Mesothelial cell of epicardium (in vitro differentiated cells): ENCODE data around the gene PLOD2. TPM values are rescaled to one million over a fixed set of nuclear protein-coding genes. Genes with fewer than 3 reads are reported as not detected.

Experiments used
- DNase-seq, 2 experiments: peaks; one replicate each; pipeline ENCODE4 v3.0.0; 2021; ENCODE audit warnings: low spot score in 2 of 2; ENCODE audit not compliant: unreplicated experiment in 2 of 2
- H3K27ac Mint-ChIP-seq: 2 replicates; pipeline ENCODE4 v1.8.0; 2021; ENCODE audit warnings: mixed read lengths
- H3K27me3 Mint-ChIP-seq: 2 replicates; pipeline ENCODE4 v1.8.0; 2021; ENCODE audit warnings: low read depth, mixed read lengths
- H3K36me3 Mint-ChIP-seq: 2 replicates; pipeline ENCODE4 v1.8.0; 2021; ENCODE audit warnings: mixed read lengths
- H3K4me1 Mint-ChIP-seq: 2 replicates; pipeline ENCODE4 v1.8.0; 2021; ENCODE audit warnings: mixed read lengths
- H3K4me3 Mint-ChIP-seq: 2 replicates; pipeline ENCODE4 v1.8.0; 2021; ENCODE audit warnings: mild to moderate bottlenecking, moderate library complexity, mixed read lengths
- H3K9me3 Mint-ChIP-seq: 2 replicates; pipeline ENCODE4 v1.8.0; 2021; ENCODE audit warnings: mixed read lengths
- CTCF ChIP-seq: fragments of 200-600 bp; sonication (generic); IDR thresholded peaks from one replicate; pipeline ENCODE4 v1.5.0; 2021; ENCODE audit warnings: antibody characterized with exemption; ENCODE audit not compliant: unreplicated experiment
- total RNA-seq: library from RNA; stranded (reverse); gene quantifications from 3 replicates; pipeline ENCODE4 v1.2.1, GENCODE V29; 2021

PLOD2 gene
- total RNA-seq, 1 donor from 2014 or later, result 86.0 TPM

- H3K4me3 Mint-ChIP-seq, result no peak overlapping the region
- H3K36me3 Mint-ChIP-seq, result peaks cover 2% of the 10 kb centered on the region
- peak; percentile 52 for TF ChIP-seq CTCF
- no peak overlapping the region for H3K27ac Mint-ChIP-seq
- DNase-seq, result no peak
- H3K9me3 Mint-ChIP-seq, result no peaks in the 10 kb centered on the region
- peaks cover 10% of the 10 kb centered on the region for H3K4me1 Mint-ChIP-seq
- no peaks in the 10 kb centered on the region for H3K27me3 Mint-ChIP-seq
Measured at GRCh38 chr3:146187334-146187950, 26.5 kb upstream of the PLOD2 start.

- H3K27ac Mint-ChIP-seq, result no peak overlapping the region
- peaks cover 2% of the 10 kb centered on the region for H3K36me3 Mint-ChIP-seq
- no peak overlapping the region for H3K4me3 Mint-ChIP-seq
- TF ChIP-seq CTCF, result no peak
- H3K4me1 Mint-ChIP-seq, result peaks cover 10% of the 10 kb centered on the region
- no peak for DNase-seq
- H3K27me3 Mint-ChIP-seq, result no peaks in the 10 kb centered on the region
- peaks cover 4% of the 10 kb centered on the region for H3K9me3 Mint-ChIP-seq
Measured at GRCh38 chr3:146184241-146185015, 23.4 kb upstream of the PLOD2 start.

- peaks cover 2% of the 10 kb centered on the region for H3K36me3 Mint-ChIP-seq
- peaks cover 4% of the 10 kb centered on the region for H3K9me3 Mint-ChIP-seq
- DNase-seq, result no peak
- no peak for TF ChIP-seq CTCF
- H3K4me3 Mint-ChIP-seq, result no peak overlapping the region
- no peak overlapping the region for H3K27ac Mint-ChIP-seq
- no peaks in the 10 kb centered on the region for H3K27me3 Mint-ChIP-seq
- H3K4me1 Mint-ChIP-seq, result peaks cover 10% of the 10 kb centered on the region
Measured at GRCh38 chr3:146181216-146181615, 20.2 kb upstream of the PLOD2 start.

- no peak overlapping the region for H3K27ac Mint-ChIP-seq
Measured at GRCh38 chr3:146180376-146180775, 19.4 kb upstream of the PLOD2 start.

GRCh38 chr3:146178006-146178689 is 17.2 kb upstream of the PLOD2 start:
- Mint-ChIP-seq H3K4me3 (no peak overlapping the region), H3K27ac (no peak overlapping the region)

More at GRCh38 chr3:146180376-146180775, 19.4 kb upstream of the PLOD2 start:
- Mint-ChIP-seq H3K36me3 (peaks cover 2% of the 10 kb centered on the region), H3K4me1 (peaks cover 6% of the 10 kb centered on the region), H3K27me3 (no peaks in the 10 kb centered on the region), H3K9me3 (peaks cover 4% of the 10 kb centered on the region), H3K4me3 (no peak overlapping the region)
- DNase-seq, result no peak
- no peak for TF ChIP-seq CTCF

More at GRCh38 chr3:146178006-146178689, 17.2 kb upstream of the PLOD2 start:
- H3K36me3 Mint-ChIP-seq, result peaks cover 2% of the 10 kb centered on the region
- H3K9me3 Mint-ChIP-seq, result peaks cover 4% of the 10 kb centered on the region
- DNase-seq, result no peak
- H3K27me3 Mint-ChIP-seq, result no peaks in the 10 kb centered on the region
- peaks cover under 1% of the 10 kb centered on the region for H3K4me1 Mint-ChIP-seq
- no peak for TF ChIP-seq CTCF
